ENCODE results near the gene SNCB.

DNA sequence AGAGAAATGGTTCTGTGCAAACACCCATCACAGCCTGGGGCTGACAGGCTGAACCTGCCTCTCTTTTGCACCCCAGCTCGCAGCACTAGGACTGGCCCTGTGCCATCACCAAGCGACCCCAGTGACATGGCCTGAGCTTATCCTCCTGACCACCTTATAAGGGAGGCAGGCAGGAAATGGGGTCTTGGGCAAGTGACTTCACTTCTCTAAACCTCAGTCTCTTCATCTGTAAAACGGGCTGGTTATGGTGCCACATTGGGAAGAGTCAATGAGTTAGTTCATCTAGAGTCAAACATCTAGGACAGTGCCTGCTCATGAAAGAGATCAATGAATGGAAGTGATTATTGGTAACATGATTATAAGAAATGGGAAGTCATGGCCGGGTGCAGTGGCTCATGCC lies 6.2 kb downstream of the SNCB start:
- TF ChIP-seq CTCF (IDR thresholded peaks at IDR 0.05) (no peak), POLR2A (IDR thresholded peaks at IDR 0.05) (no peak)
